Right renal cortex interstitium (tissue), 3 donors: ENCODE results near the gene IL17F. TPM values are rescaled to one million over a fixed set of nuclear protein-coding genes. Genes with fewer than 3 reads are reported as not detected.

Source experiments
- DNase-seq, 3 donors: peaks; one replicate each; pipeline ENCODE4 v3.0.0-alpha.2; 2013; ENCODE audit warnings: low read depth in 3 of 3, low spot score in 2 of 3
- polyA plus RNA-seq, 3 donors: library from polyadenylated mRNA; unstranded; fragments of 120-200 nt; gene quantifications; one replicate each; pipeline ENCODE4 v1.2.1, GENCODE V29; 2013; ENCODE audit not compliant: insufficient read length in 3 of 3

The IL17F gene
- polyA plus RNA-seq, result under 1 TPM; 0.28 to 0.33 (median 0.32) TPM

GRCh38 chr6:52244400-52244799 is at the start of gene IL17F:
Gene IL17F (minus strand): TSS chr6:52244500. CDS start chr6:52244429, 71 bp downstream.
- no peak for DNase-seq

GRCh38 chr6:52293067-52293466 is 48.8 kb upstream of the IL17F start:
- DNase-seq, result no peak

- no peak for DNase-seq
These were observed 44.5 kb upstream of the IL17F start for GRCh38 chr6:52288841-52289240.

DNA sequence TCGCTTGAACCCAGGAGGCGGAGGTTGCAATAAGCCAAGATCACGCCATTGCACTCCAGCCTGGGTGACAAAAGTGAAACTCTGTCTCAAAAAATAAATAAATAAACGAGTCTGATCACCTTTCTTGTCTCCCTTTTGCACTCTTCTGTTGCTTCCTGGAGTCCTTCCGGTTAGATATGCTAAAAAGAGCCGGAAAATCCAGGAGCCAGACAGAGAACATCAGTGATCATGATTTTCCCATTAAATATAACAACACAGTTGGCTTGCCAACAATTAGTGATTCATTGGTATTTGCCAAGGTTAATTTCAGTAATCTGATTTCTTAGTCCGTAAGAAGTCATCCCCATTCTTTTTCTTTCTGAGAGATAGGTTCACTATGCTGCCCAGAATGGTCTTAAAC is 43.9 kb upstream of the IL17F start:
- no peak for DNase-seq

DNA sequence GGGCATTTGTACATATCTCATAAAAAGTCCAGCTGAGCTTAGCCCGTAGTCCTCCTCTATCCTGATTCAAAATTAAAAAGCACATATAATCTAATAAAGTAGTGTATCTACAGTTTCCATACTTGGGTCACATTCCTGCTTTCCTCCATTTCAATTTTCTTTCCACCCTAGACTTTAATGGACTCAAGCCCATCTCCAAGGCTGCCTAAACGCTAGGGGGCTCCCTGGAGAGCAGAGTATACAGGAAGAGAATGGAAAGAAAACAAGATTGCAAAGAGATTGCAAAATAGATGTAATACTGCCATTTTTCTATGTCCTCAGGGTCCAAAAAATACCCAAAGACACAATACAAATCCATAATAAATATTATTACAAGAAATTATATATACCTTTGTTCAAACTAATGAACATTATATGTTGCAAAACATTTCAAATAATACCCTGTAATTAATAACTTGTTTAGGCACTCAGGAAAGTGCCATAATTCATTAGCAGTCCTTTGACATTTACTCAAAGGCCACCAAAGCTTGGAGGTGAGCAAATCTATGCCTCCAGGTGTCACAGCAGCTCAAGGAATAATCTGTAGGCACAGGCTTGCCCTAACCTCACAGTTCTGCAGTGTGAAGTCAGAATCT is 42.6 kb upstream of the IL17F start:
- DNase-seq, result peak in 1 of 3 donors; percentile 34

DNA sequence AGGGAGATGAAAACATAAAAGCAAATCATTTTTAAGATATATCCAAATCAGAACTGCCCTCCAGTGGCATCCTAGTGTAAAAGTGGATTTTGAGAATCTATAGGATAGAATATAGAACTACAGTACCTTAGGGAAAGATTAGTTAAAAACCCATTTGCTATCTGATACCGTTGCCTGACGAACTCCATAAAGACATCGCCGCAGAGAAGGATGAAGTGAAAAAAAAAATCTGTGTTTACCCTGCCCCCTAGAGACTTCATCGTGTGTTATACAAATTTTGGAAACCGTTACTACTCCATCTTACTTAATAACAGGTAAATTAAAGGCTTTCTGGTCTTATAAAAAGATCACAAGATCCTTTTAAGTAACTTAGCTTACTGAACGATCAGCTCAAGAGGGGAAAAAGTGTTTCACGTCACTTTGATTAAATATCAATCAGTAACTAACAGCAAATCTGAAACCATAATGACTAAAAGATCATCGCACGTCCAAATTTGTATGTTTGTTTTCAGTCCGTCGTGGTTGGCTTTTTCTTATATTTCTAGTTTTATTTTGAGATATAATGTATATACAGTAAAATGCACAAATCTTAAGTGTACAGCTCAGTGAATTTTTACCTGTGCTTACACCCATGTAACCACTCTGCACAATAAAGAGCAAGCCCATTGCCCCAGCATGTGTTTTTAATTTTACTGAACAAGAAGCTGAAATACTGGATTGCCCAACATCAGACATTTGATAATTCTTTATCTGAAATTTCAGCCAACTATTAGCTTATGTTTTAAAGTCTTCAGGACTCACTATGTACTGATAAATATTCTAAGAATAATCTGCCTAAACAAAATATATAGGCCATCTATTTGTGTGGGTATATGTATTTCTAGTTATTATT is 41.1 kb upstream of the IL17F start:
- no peak for DNase-seq

- peak; percentile 99 for DNase-seq
These were observed 40.3 kb upstream of the IL17F start, which contains the start of gene MCM3 for GRCh38 chr6:52284460-52285176. Gene MCM3 (minus strand): TSS chr6:52284742. CDS start chr6:52284674, 68 bp downstream.

DNA sequence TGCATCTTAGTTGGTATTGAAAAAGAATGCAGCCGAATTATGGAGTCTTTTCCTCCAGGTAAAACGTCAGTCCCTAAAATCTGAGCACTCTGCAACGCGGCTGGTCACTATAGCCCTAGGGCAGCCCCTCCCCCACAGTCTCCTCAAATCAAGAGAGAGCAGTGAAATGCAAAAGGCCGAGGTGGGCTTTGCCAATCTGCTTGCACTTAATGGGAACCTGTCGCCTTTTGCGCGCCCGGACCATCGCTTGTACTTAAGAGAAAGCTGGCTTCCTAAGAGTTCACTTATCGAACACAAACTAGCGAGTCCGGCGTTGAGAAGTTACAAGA is 39.8 kb upstream of the IL17F start:
- DNase-seq, result no peak

GRCh38 chr6:52283111-52283510 is 38.8 kb upstream of the IL17F start:
- no peak for DNase-seq

DNA sequence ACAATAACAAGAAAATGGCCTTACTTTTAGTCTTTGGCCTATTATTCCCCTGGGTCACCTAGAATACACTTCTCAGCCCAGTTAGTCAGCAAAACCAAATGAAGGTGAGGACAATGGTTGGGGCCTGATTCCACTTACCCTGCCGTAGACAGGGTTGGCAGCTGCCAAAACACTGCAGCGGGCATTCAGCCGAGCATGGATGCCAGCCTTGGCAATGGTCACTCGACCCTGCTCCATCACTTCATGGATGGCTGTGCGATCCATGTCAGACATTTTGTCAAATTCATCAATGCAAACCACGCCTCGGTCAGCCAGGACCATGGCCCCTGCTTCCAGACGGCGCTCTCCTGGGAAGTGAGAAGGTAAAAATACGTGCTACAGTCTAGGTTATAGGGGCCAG is 31.8 kb upstream of the IL17F start:
- no peak for DNase-seq

- no peak for DNase-seq
These were observed 27.7 kb upstream of the IL17F start for GRCh38 chr6:52271852-52272460.

GRCh38 chr6:52263709-52264540 is 19.6 kb upstream of the IL17F start:
- DNase-seq, result peak in 2 of 3 donors; percentile 27 to 55

- DNase-seq, result no peak
These were observed 18.5 kb upstream of the IL17F start for GRCh38 chr6:52262620-52263344.

- no peak for DNase-seq
These were observed 16.9 kb upstream of the IL17F start for GRCh38 chr6:52261229-52261628.

DNA sequence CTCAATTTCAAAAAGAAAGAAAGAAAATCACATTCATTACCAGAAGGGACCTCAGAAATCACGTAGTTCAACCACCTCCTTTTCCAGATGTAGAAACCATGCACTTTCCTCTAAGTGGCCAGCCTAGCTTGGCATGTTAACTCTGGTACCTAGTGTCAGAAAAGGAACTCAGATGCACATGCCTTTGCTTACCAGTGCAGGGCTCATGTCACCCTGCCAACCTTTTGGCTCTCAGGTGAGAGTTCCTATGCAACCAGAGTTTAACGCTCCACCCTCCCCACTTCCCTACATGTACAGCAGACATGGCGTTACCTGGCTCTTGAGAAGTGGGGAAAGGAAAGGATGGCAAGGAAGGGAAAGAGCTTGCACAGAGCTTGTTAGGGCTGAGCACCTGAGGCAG is 16.3 kb upstream of the IL17F start:
- DNase-seq, result no peak

- no peak for DNase-seq
These were observed 11.1 kb upstream of the IL17F start for GRCh38 chr6:52255434-52255833.

GRCh38 chr6:52254731-52255378 is 10.6 kb upstream of the IL17F start:
- DNase-seq, result no peak

DNA sequence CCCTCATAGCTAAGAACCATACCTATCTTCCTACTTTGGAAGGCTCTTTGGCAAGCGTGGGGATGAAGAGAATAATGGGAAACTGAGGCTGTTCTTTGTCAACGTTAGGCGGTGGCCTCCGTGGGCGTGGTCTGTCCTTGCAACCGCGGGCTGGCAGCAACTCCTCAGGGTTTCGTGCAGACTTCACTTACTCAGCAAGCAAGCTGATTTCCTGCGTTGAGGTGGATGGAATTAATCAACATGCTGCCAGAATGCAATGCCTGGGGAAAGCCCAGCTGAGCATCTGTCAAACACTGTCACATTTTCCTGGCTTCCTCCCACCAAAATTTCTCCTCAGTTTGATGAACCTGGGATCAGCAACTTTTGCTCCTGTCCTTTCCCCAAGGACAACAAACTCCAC is 9.2 kb upstream of the IL17F start:
- no peak for DNase-seq

GRCh38 chr6:52251113-52251512 is 6.8 kb upstream of the IL17F start:
- no peak for DNase-seq
